Measurements from ENCODE around the gene APOA5. TPM values are rescaled to one million over a fixed set of nuclear protein-coding genes. Genes with fewer than 3 reads are reported as not detected.
A peak's percentile ranks its signal among the peaks of the same experiment; 100 is the strongest.

Gene APOA5, protein sequence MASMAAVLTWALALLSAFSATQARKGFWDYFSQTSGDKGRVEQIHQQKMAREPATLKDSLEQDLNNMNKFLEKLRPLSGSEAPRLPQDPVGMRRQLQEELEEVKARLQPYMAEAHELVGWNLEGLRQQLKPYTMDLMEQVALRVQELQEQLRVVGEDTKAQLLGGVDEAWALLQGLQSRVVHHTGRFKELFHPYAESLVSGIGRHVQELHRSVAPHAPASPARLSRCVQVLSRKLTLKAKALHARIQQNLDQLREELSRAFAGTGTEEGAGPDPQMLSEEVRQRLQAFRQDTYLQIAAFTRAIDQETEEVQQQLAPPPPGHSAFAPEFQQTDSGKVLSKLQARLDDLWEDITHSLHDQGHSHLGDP
- not detected for total RNA-seq

DNA sequence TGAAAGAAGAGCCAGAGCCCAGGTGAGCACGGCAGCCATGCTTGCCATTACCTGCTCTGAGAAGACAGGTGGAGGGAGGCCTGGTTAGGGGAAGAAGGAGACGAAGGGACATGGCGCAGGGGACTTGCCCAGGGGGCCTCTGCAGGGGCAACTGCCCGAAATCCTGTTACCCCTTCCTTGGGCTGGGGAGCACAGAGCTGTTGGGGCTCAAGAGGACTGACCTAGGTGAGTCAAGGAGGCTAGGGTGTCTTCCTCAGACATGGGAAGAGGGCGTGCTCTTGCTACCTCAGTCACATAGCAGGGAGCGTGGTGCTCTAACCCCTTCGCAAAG, at the start of gene APOA5:
TSS of gene APOA5 (minus strand) at position 67 of the 331 bp plus-strand sequence. CDS start at position 48, 19 bp downstream.
- 79 to 82% methylated on average over 4 of the region's 7 CpGs for WGBS, 2 donors
- Histone ChIP-seq H3K9me3 (no peaks in the 10 kb centered on the region), H3K4me1 (peaks cover 10 to 24% (median 14%) of the 10 kb centered on the region in 3 donors), H3K27me3 (peaks cover 0 to 11% (median 0%) of the 10 kb centered on the region in 4 donors), H3K27ac (no peak within 1 kb of the TSS), H3K4me3 (peak within 1 kb of the TSS in 1 of 4 donors; percentile 43), H3K36me3 (no peaks in the 10 kb centered on the region)
- TF ChIP-seq POLR2A (IDR thresholded peaks at IDR 0.05), result no peak
- TF ChIP-seq, protein P1, sequence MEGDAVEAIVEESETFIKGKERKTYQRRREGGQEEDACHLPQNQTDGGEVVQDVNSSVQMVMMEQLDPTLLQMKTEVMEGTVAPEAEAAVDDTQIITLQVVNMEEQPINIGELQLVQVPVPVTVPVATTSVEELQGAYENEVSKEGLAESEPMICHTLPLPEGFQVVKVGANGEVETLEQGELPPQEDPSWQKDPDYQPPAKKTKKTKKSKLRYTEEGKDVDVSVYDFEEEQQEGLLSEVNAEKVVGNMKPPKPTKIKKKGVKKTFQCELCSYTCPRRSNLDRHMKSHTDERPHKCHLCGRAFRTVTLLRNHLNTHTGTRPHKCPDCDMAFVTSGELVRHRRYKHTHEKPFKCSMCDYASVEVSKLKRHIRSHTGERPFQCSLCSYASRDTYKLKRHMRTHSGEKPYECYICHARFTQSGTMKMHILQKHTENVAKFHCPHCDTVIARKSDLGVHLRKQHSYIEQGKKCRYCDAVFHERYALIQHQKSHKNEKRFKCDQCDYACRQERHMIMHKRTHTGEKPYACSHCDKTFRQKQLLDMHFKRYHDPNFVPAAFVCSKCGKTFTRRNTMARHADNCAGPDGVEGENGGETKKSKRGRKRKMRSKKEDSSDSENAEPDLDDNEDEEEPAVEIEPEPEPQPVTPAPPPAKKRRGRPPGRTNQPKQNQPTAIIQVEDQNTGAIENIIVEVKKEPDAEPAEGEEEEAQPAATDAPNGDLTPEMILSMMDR (IDR thresholded peaks at IDR 0.05), result no peak
- no peak for DNase-seq
- intact Hi-C loops (cut with DNase I), result no loop called here

DNA sequence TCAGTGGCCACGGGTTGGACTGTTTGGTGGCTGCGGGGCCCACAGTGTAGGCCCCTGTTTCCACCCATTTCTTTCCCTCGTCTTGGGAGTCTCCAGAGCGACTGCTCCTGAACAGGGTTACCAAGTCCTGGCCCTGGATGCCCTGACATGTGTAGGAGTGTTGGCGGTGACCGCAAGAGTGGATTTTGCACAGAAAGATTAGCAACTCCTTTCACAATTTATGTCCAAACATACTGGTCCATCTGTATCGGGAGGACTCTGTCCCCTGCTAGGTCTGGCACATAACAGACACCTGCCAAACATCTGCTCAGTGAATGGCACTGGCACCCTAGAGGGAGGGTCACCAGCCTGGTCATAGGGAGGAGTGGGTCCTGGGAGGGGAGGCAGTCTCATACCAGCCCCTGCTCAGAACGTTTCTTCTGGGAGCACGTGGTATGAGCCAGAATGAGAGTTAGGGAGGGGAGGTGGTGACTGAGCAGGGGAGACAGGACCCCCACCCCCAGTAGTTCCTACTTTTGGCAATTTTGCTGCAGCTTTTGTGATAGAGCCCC, 49.1 kb upstream of the APOA5 start:
- H3K4me1 ChIP-seq, result peaks cover 5 to 11% (median 8%) of the 10 kb centered on the region in 3 donors
- peaks cover 0 to 31% (median 0%) of the 10 kb centered on the region in 3 donors for H3K36me3 ChIP-seq
- H3K4me3 ChIP-seq, result no peak overlapping the region
- no peak overlapping the region for H3K27ac ChIP-seq
- WGBS, 2 donors, result 76 to 82% methylated on average over 7 to 9 of the region's 9 CpGs
- H3K27me3 ChIP-seq, result no peaks in the 10 kb centered on the region
- intact Hi-C loops (cut with DNase I), result no loop called here
- TF ChIP-seq, protein P1 (IDR thresholded peaks at IDR 0.05), result no peak
- no peak for TF ChIP-seq POLR2A (IDR thresholded peaks at IDR 0.05)
- DNase-seq, result no peak
- no peaks in the 10 kb centered on the region for H3K9me3 ChIP-seq

DNA sequence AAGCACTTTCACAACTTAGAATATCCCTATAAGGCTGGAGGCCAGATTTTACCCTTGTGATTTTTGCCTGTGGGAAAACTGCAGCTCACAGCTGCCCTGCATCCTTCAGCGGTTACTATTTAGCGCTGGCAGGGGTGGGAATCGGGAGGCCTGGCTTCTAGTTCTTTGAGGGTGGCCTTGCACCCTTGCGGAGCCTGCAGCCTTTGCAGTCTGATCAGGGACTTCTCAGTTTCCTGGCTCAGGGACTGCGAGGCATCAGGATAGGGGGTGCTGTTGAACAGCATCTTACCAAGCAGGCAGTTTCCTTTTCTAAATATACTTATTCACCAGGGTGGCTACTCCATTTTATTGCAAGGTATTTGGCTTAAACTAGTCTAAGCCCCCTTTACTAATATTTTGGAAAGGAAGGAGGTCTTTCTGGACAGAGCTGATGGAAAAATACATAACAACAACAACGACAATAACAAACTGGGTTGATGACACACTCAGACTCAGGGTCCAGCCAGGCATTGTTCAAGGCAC, 48.6 kb upstream of the APOA5 start:
- no peak for TF ChIP-seq POLR2A (IDR thresholded peaks at IDR 0.05)
- TF ChIP-seq, protein P1 (IDR thresholded peaks at IDR 0.05), result no peak
- 49 to 67% methylated on average over 5 to 6 of the region's 6 CpGs for WGBS, 2 donors
- H3K4me1 ChIP-seq, result peaks cover 11 to 17% (median 12%) of the 10 kb centered on the region in 3 donors
- no peak overlapping the region for H3K27ac ChIP-seq
- H3K36me3 ChIP-seq, result peaks cover 0 to 26% (median 0%) of the 10 kb centered on the region in 3 donors
- peaks cover 0 to 3% (median 0%) of the 10 kb centered on the region in 4 donors for H3K27me3 ChIP-seq
- no peak for DNase-seq
- H3K4me3 ChIP-seq, result no peak overlapping the region
- no peaks in the 10 kb centered on the region for H3K9me3 ChIP-seq
- intact Hi-C loops (cut with DNase I), result no loop called here

DNA sequence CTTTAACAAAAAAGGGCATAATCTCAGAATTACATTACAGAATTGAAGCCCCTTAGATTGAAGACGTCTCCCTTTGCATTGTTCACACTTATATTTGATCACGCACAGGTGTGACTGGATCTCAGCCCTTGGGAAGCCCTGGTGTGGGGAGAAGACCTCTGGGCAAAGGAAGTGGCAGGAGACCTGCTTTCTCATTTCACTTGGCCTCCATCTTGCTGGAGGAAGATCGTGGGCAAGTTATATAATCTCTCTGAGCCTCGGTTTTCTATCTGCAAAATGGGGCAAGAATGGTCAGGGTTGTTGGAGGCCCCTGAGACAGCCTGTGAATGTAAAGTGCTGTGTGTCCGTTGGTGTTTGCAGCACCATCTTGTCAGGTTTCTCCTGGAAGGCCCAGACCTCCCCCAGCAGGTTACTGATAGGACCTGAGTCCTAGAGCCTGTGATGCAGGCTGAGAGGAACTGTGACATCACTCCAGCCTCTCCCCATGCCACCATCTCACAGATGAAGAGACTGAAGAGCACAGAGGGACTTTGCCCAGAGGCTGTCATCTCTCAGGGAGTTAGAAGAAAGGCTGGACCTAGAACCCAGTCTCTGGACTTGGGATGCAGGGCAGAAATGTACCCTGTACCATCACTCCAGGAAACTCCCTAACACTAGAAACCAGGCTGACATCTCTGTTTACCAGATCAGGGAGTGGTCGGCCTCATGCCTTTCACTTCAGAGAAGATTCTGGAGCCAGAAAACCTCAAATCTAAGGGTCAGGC, 46.8 kb upstream of the APOA5 start:
- H3K4me1 ChIP-seq, result peaks cover 14 to 22% (median 15%) of the 10 kb centered on the region in 3 donors

More for the DNA sequence above, 46.8 kb upstream of the APOA5 start:
- H3K9me3 ChIP-seq, result no peaks in the 10 kb centered on the region
- no peak for DNase-seq
- no peak overlapping the region for H3K4me3 ChIP-seq
- 74 to 75% methylated on average over 5 of the region's 6 CpGs for WGBS, 2 donors
- no peak overlapping the region for H3K27ac ChIP-seq
- intact Hi-C loops (cut with DNase I), result no loop called here
- H3K27me3 ChIP-seq, result peaks cover 0 to 9% (median 0%) of the 10 kb centered on the region in 4 donors
- H3K36me3 ChIP-seq, result peaks cover 0 to 8% (median 0%) of the 10 kb centered on the region in 3 donors
- TF ChIP-seq, protein P1 (IDR thresholded peaks at IDR 0.05), result no peak
- TF ChIP-seq POLR2A (IDR thresholded peaks at IDR 0.05), result no peak

Measured in esophagus squamous epithelium (tissue), 5 donors.